Measurements from ENCODE around the gene OCA2.

Gene OCA2

DNA sequence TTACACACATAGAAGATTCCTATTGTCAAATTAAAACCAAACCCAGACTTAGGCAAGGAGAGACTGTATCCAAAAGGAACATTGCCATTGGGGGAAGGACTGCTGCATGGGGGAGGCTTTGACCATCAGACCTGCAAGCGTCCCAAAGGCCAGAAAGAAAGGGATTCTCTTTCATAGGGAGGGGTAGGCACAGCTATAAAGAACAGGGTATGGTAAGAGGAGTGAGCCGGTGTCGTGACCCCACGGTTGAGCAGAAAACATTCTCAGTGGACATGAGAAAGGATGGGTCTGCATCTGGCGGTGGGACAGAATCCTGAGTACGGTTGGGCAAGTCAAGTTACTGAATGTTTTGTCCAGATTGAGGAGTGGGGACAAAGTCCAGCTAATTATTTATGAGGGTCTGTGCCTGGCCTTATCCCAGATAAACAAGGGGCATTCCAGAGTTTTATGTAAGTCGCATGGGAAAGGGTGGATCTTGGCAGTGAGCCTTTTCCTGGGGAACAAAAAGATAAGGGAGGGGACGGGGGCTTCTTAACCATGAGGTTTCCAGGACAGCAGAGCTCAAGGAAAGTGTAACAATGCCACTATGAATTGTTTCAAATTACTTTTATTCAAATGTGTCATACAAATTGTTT, 357.8 kb downstream of the OCA2 start:
- no peak for DNase-seq (ENCODE audit: low read depth)
- TF ChIP-seq, protein P1, sequence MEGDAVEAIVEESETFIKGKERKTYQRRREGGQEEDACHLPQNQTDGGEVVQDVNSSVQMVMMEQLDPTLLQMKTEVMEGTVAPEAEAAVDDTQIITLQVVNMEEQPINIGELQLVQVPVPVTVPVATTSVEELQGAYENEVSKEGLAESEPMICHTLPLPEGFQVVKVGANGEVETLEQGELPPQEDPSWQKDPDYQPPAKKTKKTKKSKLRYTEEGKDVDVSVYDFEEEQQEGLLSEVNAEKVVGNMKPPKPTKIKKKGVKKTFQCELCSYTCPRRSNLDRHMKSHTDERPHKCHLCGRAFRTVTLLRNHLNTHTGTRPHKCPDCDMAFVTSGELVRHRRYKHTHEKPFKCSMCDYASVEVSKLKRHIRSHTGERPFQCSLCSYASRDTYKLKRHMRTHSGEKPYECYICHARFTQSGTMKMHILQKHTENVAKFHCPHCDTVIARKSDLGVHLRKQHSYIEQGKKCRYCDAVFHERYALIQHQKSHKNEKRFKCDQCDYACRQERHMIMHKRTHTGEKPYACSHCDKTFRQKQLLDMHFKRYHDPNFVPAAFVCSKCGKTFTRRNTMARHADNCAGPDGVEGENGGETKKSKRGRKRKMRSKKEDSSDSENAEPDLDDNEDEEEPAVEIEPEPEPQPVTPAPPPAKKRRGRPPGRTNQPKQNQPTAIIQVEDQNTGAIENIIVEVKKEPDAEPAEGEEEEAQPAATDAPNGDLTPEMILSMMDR (IDR thresholded peaks at IDR 0.05; ENCODE audit: low read depth, low read length, missing control alignments), result no peak
- no peak overlapping the region for H3K4me3 ChIP-seq (ENCODE audit: low read depth, low read length)

DNA sequence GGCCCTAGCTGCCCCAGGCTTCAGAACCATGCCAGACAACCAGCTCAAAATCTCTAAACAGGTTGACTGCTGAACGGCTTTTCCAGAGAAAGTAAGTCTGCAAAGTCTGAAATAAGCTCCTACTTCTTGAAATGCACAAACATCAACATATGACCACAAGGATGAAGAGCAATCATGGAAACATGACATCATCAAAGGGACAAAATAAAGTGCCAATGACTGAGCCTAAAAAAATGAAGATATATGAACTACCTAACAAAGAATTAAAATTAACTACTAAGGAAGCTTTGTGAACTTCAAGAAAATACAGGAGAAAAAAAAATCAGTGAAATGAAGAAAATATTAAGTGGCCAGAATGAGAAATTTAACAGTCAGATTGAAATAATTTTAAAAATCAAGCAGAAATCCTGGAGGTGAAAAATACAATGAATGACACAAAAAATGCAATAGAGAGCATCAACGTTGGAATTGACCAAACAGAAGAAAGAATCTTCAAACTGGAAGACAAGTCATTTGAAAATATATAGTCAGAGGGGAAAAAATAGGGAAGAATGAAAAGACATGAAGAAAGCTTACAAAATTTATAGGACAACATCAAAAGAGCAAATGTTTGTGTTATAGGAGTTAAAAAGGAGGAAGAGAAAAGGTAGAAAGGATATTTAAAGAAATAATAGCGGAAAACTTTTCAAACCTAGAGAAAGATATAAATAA, 364.2 kb downstream of the OCA2 start:
- TF ChIP-seq, protein P1 (IDR thresholded peaks at IDR 0.05; ENCODE audit: low read depth, low read length, missing control alignments), result no peak
- H3K4me3 ChIP-seq (ENCODE audit: low read depth, low read length), result no peak overlapping the region
- DNase-seq (ENCODE audit: low read depth), result no peak

DNA sequence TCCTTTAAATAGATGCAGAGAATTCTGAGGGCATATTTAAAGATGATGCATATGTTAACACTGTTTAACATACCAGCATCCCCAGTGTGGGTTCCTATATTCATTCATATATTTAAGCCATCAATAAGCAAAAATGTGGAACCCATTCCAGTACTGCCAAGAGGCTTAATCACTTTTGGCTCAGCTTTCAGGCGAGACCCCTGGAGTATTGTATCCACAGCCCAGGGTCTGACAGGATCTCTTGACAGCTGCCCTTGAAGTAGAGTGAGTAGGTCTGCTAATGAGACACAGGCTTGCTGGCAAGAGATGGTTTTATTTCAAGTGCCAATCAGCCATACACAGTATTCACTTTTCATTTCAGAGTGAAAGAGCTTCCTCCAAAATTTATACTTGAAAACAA, 367.3 kb downstream of the OCA2 start:
- TF ChIP-seq, protein P1 (IDR thresholded peaks at IDR 0.05; ENCODE audit: low read depth, low read length, missing control alignments), result no peak
- no peak overlapping the region for H3K4me3 ChIP-seq (ENCODE audit: low read depth, low read length)
- no peak for DNase-seq (ENCODE audit: low read depth)

DNA sequence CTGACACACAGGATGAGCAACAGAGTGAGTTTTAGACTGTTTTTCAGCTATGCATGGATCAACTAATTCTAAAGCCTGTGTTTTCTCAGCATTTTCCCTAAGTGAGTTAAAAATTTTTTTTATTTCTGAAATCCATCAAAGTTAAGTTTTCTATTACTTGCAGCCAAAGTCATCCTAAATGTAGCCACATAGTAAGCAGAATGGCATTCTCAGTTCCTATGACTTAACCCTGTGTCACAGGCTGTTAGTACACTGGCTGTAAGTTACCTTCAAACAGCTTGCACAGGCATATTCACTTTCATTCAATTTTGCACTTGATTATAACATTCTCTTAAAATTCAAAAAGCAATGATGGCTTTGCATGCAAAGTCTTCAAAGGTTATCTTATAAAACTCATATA, 368.2 kb downstream of the OCA2 start:
- no peak overlapping the region for H3K4me3 ChIP-seq (ENCODE audit: low read depth, low read length)
- TF ChIP-seq, protein P1 (IDR thresholded peaks at IDR 0.05; ENCODE audit: low read depth, low read length, missing control alignments), result no peak
- DNase-seq (ENCODE audit: low read depth), result no peak

DNA sequence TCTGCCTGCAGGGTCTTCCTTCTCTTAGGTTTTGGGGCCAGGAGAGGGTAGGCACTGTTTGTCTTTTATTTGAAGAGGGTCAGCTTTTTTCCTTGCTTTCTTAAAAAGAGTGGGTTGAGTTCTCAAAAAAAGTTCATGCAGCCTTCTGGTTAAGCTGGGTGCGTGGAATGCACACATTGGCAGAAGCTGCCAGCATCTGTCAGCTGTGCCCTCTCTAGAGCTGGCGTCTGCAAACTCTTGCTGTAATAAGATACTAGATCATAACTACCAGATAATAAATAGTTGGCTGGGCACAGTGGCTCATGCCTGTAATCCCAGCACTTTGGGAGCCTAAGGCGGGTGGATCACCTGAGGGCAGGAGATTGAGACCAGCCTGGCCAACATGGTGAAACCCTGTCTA, 373.4 kb downstream of the OCA2 start:
- H3K4me3 ChIP-seq (ENCODE audit: low read depth, low read length), result no peak overlapping the region
- TF ChIP-seq, protein P1 (IDR thresholded peaks at IDR 0.05; ENCODE audit: low read depth, low read length, missing control alignments), result no peak
- no peak for DNase-seq (ENCODE audit: low read depth)

DNA sequence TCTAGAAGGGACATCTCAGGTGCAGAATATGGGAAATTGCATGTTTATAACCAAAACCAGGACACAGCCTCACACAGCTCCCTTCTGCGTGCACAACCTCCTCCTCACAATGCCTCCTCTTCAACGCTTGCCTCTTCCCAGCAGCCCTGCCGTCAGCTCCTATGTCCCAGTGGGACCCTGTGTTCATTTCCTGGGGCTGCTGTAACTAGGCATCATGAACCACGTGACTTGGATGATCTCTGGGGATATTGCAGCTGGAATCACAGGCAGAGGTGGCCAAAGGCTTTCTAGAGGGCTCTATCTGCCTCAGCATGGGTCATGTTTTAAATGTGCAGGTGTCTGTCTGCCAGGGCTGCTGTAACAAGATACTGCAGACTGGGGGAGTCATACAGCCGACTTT, 375.3 kb downstream of the OCA2 start:
- TF ChIP-seq, protein P1 (IDR thresholded peaks at IDR 0.05; ENCODE audit: low read depth, low read length, missing control alignments), result no peak
- H3K4me3 ChIP-seq (ENCODE audit: low read depth, low read length), result no peak overlapping the region
- no peak for DNase-seq (ENCODE audit: low read depth)

DNA sequence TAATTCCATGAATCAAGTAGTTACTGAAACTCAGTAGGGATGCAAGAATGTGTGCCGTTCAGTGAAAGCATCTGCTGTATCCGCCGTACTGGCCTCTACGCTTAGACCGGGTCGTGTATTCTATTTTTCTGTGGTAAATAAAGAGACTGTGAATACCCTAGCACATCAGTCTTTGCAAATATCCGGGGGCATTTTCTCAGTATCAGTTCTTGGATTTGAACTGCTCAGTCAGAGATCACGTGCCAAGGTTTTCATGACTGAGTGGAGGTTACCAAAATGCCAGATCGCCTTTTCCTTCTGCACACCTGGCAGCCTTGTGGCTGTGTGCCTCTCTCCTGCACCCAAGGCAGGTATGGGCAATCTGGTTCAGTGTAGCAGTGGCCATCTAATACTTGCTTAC, 377.0 kb downstream of the OCA2 start:
- no peak for DNase-seq (ENCODE audit: low read depth)
- no peak overlapping the region for H3K4me3 ChIP-seq (ENCODE audit: low read depth, low read length)
- TF ChIP-seq, protein P1 (IDR thresholded peaks at IDR 0.05; ENCODE audit: low read depth, low read length, missing control alignments), result no peak

Measured in GM12864 (cell line).